ENCODE results near the gene PCNA.

PCNA gene

GRCh38 chr20:5145365-5146098, 25.8 kb upstream of the PCNA start:
- no peak overlapping the region for H3K27ac ChIP-seq
- no peak for DNase-seq (ENCODE audit: low read depth, low spot score)

- DNase-seq (ENCODE audit: low read depth, low spot score), result no peak
- no peak overlapping the region for H3K27ac ChIP-seq
Measured at GRCh38 chr20:5143851-5144250, 24.1 kb upstream of the PCNA start.

GRCh38 chr20:5141615-5142014, 21.9 kb upstream of the PCNA start:
- H3K27ac ChIP-seq, result no peak overlapping the region
- DNase-seq (ENCODE audit: low read depth, low spot score), result no peak

- no peak for DNase-seq (ENCODE audit: low read depth, low spot score)
- no peak overlapping the region for H3K27ac ChIP-seq
Measured at GRCh38 chr20:5140195-5140594, 20.4 kb upstream of the PCNA start.

GRCh38 chr20:5136096-5136495, 16.3 kb upstream of the PCNA start:
- no peak for DNase-seq (ENCODE audit: low read depth, low spot score)
- H3K27ac ChIP-seq, result no peak overlapping the region

GRCh38 chr20:5135363-5136012, 15.7 kb upstream of the PCNA start:
- DNase-seq (ENCODE audit: low read depth, low spot score), result no peak
- no peak overlapping the region for H3K27ac ChIP-seq

GRCh38 chr20:5133998-5134397, 14.2 kb upstream of the PCNA start:
- DNase-seq (ENCODE audit: low read depth, low spot score), result no peak
- no peak overlapping the region for H3K27ac ChIP-seq

- no peak for DNase-seq (ENCODE audit: low read depth, low spot score)
- no peak overlapping the region for H3K27ac ChIP-seq
Measured at GRCh38 chr20:5131502-5131901, 11.7 kb upstream of the PCNA start.

- no peak overlapping the region for H3K27ac ChIP-seq
- DNase-seq (ENCODE audit: low read depth, low spot score), result no peak
Measured at GRCh38 chr20:5128886-5129285, 9.1 kb upstream of the PCNA start.

GRCh38 chr20:5127859-5128424, 8.2 kb upstream of the PCNA start:
- DNase-seq (ENCODE audit: low read depth, low spot score), result no peak
- H3K27ac ChIP-seq, result peak overlapping the region; percentile 68

- peak overlapping the region; percentile 68 for H3K27ac ChIP-seq
- DNase-seq (ENCODE audit: low read depth, low spot score), result peak; percentile 24
Measured at GRCh38 chr20:5127204-5127858, 7.6 kb upstream of the PCNA start.

GRCh38 chr20:5126512-5127203, 6.9 kb upstream of the PCNA start, which contains the start of gene CDS2:
CDS2 (plus strand) TSS chr20:5127008; CDS start chr20:5127093, 85 bp downstream.
- H3K27ac ChIP-seq, result peak within 1 kb of the TSS; percentile 68
- peak; percentile 91 for DNase-seq (ENCODE audit: low read depth, low spot score)

GRCh38 chr20:5122873-5123260, 3.1 kb upstream of the PCNA start:
- no peak for DNase-seq (ENCODE audit: low read depth, low spot score)

GRCh38 chr20:5120185-5120476, 373 bp upstream of the PCNA start:
- DNase-seq (ENCODE audit: low read depth, low spot score), result no peak
- H3K27ac ChIP-seq, result peak overlapping the region; percentile 72

More at GRCh38 chr20:5122873-5123260, 3.1 kb upstream of the PCNA start:
- no peak overlapping the region for H3K27ac ChIP-seq

GRCh38 chr20:5119143-5119434, 669 bp downstream of the PCNA start:
- peak overlapping the region; percentile 72 for H3K27ac ChIP-seq
- DNase-seq (ENCODE audit: low read depth, low spot score), result no peak

- no peak for DNase-seq (ENCODE audit: low read depth, low spot score)
- no peak overlapping the region for H3K27ac ChIP-seq
Measured at GRCh38 chr20:5118220-5119142, 1.3 kb downstream of the PCNA start.

- DNase-seq (ENCODE audit: low read depth, low spot score), result no peak
- no peak overlapping the region for H3K27ac ChIP-seq
Measured at GRCh38 chr20:5116875-5117274, 2.9 kb downstream of the PCNA start.

- no peak overlapping the region for H3K27ac ChIP-seq
- no peak for DNase-seq (ENCODE audit: low read depth, low spot score)
Measured at GRCh38 chr20:5114403-5114802, 5.4 kb downstream of the PCNA start.

GRCh38 chr20:5113615-5113986, 6.2 kb downstream of the PCNA start:
- H3K27ac ChIP-seq, result peak overlapping the region; percentile 88
- DNase-seq (ENCODE audit: low read depth, low spot score), result no peak

GRCh38 chr20:5109276-5109675, 10.5 kb downstream of the PCNA start:
- H3K27ac ChIP-seq, result no peak overlapping the region
- no peak for DNase-seq (ENCODE audit: low read depth, low spot score)
